HEK293 (cell line): ENCODE results near the gene MYOCOS.

ENCODE experiments used
- CTCF ChIA-PET: fragments of 350-600 bp; formaldehyde crosslinking; extraction: SDS; loops from one replicate; lab custom pipeline; 2021; ENCODE audit warnings: antibody characterized with exemption; lab: Yijun Ruan, JAX
- POLR2A ChIA-PET: fragments of 300-600 bp; formaldehyde crosslinking; extraction: SDS; loops from one replicate; lab custom pipeline; 2020; ENCODE audit warnings: antibody characterized with exemption, inconsistent platforms; lab: Yijun Ruan, JAX
- H3K27ac ChIP-seq: fragments of 200-500 bp; sonication (Bioruptor generic); 2 replicates; pipeline ENCODE4 v1.5.1; 2014; ENCODE audit warnings: low read depth, low read length, control low read depth, inconsistent platforms; ENCODE audit errors: extremely low read depth
- H3K36me3 ChIP-seq, 2 experiments: fragments of 200-500 bp in 1 of 2; sonication (Bioruptor generic) in 1 of 2; 1 replicate in 1 of 2; 2 replicates in 1 of 2; pipeline ENCODE4 v1.5.1; 2014 to 2017; ENCODE audit warnings: inconsistent platforms in 2 of 2, low read length in 2 of 2; ENCODE audit not compliant: control insufficient read depth in 2 of 2, insufficient read depth in 1 of 2
- H3K4me1 ChIP-seq: fragments of 200-500 bp; sonication (Bioruptor generic); 2 replicates; pipeline ENCODE4 v1.5.1; 2014; ENCODE audit warnings: mild to moderate bottlenecking, low read length, inconsistent platforms; ENCODE audit not compliant: control insufficient read depth, insufficient read depth
- H3K4me3 ChIP-seq: 2 replicates; pipeline ENCODE4 v1.5.1; 2011; ENCODE audit warnings: low read depth, mild to moderate bottlenecking, control low read depth, low read length, moderate library complexity
- H3K9me3 ChIP-seq: fragments of 200-500 bp; sonication (Bioruptor generic); 2 replicates; pipeline ENCODE4 v1.5.1; 2014; ENCODE audit warnings: low read depth, low read length, inconsistent platforms; ENCODE audit not compliant: control insufficient read depth, insufficient read depth
- CTCF ChIP-seq: fragments of 450-650 bp; formaldehyde crosslinking; IDR thresholded peaks from 2 replicates; pipeline ENCODE4 v1.5.1; 2016; ENCODE audit warnings: missing biosample characterization, missing genetic modification characterization
- HIC1 ChIP-seq: fragments of 450-650 bp; formaldehyde crosslinking; IDR thresholded peaks from 2 replicates; pipeline ENCODE4 v1.5.1; 2016; ENCODE audit warnings: missing biosample characterization, missing genetic modification characterization
- MYNN ChIP-seq: fragments of 450-650 bp; formaldehyde crosslinking; IDR thresholded peaks from 2 replicates; pipeline ENCODE4 v1.5.1; 2016; ENCODE audit warnings: missing biosample characterization, missing genetic modification characterization, borderline replicate concordance
- PBX3 ChIP-seq: sonication (generic); formaldehyde crosslinking; IDR thresholded peaks from 2 replicates; pipeline ENCODE4 v1.8.1; 2022; ENCODE audit warnings: mild to moderate bottlenecking, moderate library complexity, missing genetic modification reagents
- REST ChIP-seq: fragments of 450-650 bp; formaldehyde crosslinking; IDR thresholded peaks from 2 replicates; pipeline ENCODE4 v1.5.1; 2016; ENCODE audit warnings: missing biosample characterization, missing genetic modification characterization
- ZFP41 ChIP-seq: fragments of 450-650 bp; formaldehyde crosslinking; IDR thresholded peaks from 2 replicates; pipeline ENCODE4 v1.5.1; 2016; ENCODE audit warnings: missing biosample characterization, missing genetic modification characterization, borderline replicate concordance
- ZNF10 ChIP-seq: fragments of 450-650 bp; formaldehyde crosslinking; IDR thresholded peaks from 2 replicates; pipeline ENCODE4 v1.5.1; 2017; ENCODE audit warnings: missing biosample characterization, missing genetic modification characterization
- ZNF132 ChIP-seq: fragments of 450-650 bp; formaldehyde crosslinking; IDR thresholded peaks from 2 replicates; pipeline ENCODE4 v1.5.1; 2017; ENCODE audit warnings: missing biosample characterization, missing genetic modification characterization, borderline replicate concordance
- ZNF138 ChIP-seq: fragments of 450-650 bp; formaldehyde crosslinking; IDR thresholded peaks from 2 replicates; pipeline ENCODE4 v1.5.1; 2016; ENCODE audit warnings: missing biosample characterization, missing genetic modification characterization, borderline replicate concordance
- ZNF266 ChIP-seq: fragments of 450-650 bp; formaldehyde crosslinking; IDR thresholded peaks from 2 replicates; pipeline ENCODE4 v1.5.1; 2016; ENCODE audit warnings: missing biosample characterization, missing genetic modification characterization, low read depth
- ZNF324 ChIP-seq: fragments of 450-650 bp; formaldehyde crosslinking; IDR thresholded peaks from 2 replicates; pipeline ENCODE4 v1.5.1; 2016; ENCODE audit warnings: missing biosample characterization, missing genetic modification characterization
- ZNF514 ChIP-seq: fragments of 450-650 bp; formaldehyde crosslinking; IDR thresholded peaks from 2 replicates; pipeline ENCODE4 v1.5.1; 2016; ENCODE audit warnings: missing biosample characterization, missing genetic modification characterization
- ZNF521 ChIP-seq: fragments of 450-650 bp; formaldehyde crosslinking; IDR thresholded peaks from 2 replicates; pipeline ENCODE4 v1.5.1; 2017; ENCODE audit warnings: missing biosample characterization, mild to moderate bottlenecking, missing genetic modification characterization
- ZNF692 ChIP-seq: fragments of 450-650 bp; formaldehyde crosslinking; IDR thresholded peaks from 2 replicates; pipeline ENCODE4 v1.5.1; 2016; ENCODE audit warnings: missing biosample characterization, missing genetic modification characterization
- ZNF701 ChIP-seq: fragments of 450-650 bp; formaldehyde crosslinking; IDR thresholded peaks from 2 replicates; pipeline ENCODE4 v1.5.1; 2016; ENCODE audit warnings: missing biosample characterization, missing genetic modification characterization

Gene MYOCOS

GRCh38 chr1:171663036-171663853 lies 41.2 kb downstream of the MYOCOS start (continued):
- no peak for TF ChIP-seq REST (tag by site-specific recombination)
- TF ChIP-seq CTCF = no peak
- TF ChIP-seq MYNN (tag by site-specific recombination) = no peak
- TF ChIP-seq ZNF514 (tag by site-specific recombination) = no peak
- TF ChIP-seq PBX3 (CRISPR knock-in tag) = no peak
- TF ChIP-seq ZNF324 (tag by site-specific recombination) = no peak
- no peak for TF ChIP-seq ZNF692 (tag by site-specific recombination)

GRCh38 chr1:171663854-171664575 lies 42.0 kb downstream of the MYOCOS start:
- ChIA-PET POLR2A (no interaction called here), CTCF (interaction anchor here (0.6 kb wide), 2 partner anchors 11 to 46 kb away, joined by 3 to 4 read pairs; partner anchors contain the start of gene MYOC)
- H3K9me3 ChIP-seq = no peaks in the 10 kb centered on the region
- no peaks in the 10 kb centered on the region for H3K36me3 ChIP-seq
- H3K27ac ChIP-seq = no peak overlapping the region
- H3K4me3 ChIP-seq = no peak overlapping the region
- H3K4me1 ChIP-seq = no peaks in the 10 kb centered on the region
- TF ChIP-seq ZNF138 (tag by site-specific recombination) (no peak), ZNF266 (tag by site-specific recombination) (no peak), ZFP41 (tag by site-specific recombination) (no peak), ZNF701 (tag by site-specific recombination) (no peak), ZNF132 (tag by site-specific recombination) (no peak), HIC1 (tag by site-specific recombination) (no peak), ZNF10 (no peak), MYNN (tag by site-specific recombination) (no peak), ZNF521 (tag by site-specific recombination) (no peak)
